ENCODE measurements around the gene PDLIM4. TPM values are rescaled to one million over a fixed set of nuclear protein-coding genes. Genes with fewer than 3 reads are reported as not detected.

The PDLIM4 gene
- total and polyA plus RNA-seq, 2 donors, result 10.0 to 38.4 TPM

GRCh38 chr5:132215329-132215728, 42.2 kb upstream of the PDLIM4 start:
- H3K9me3 ChIP-seq (ENCODE audit: control insufficient read depth in 2 of 2, insufficient read depth in 1 of 2, low read length in 1 of 2), result no peaks in the 10 kb centered on the region
- no peak for DNase-seq (ENCODE audit: low read depth in 6 of 9, low spot score in 9 of 9)
- H3K27ac ChIP-seq (ENCODE audit: low read depth in 1 of 2, low read length in 1 of 2), result no peak overlapping the region
- no peaks in the 10 kb centered on the region for H3K4me1 ChIP-seq (ENCODE audit: control insufficient read depth in 2 of 2, insufficient read depth in 2 of 2, low read length in 2 of 2)
- no peaks in the 10 kb centered on the region for H3K36me3 ChIP-seq (ENCODE audit: control insufficient read depth in 2 of 2, insufficient read depth in 2 of 2, low read length in 1 of 2)
- no peak overlapping the region for H3K4me3 ChIP-seq (ENCODE audit: low read length in 2 of 2)
- WGBS, result 96% methylated on average over 5 of the region's 5 CpGs
- H3K27me3 ChIP-seq (ENCODE audit: control insufficient read depth in 2 of 2, insufficient read depth in 1 of 2, low read length in 1 of 2), result no peaks in the 10 kb centered on the region

- DNase-seq (ENCODE audit: low read depth in 6 of 9, low spot score in 9 of 9), result no peak
- no peak overlapping the region for H3K4me3 ChIP-seq (ENCODE audit: low read length in 2 of 2)
- no peak overlapping the region for H3K27ac ChIP-seq (ENCODE audit: low read depth in 1 of 2, low read length in 1 of 2)
- 97% methylated on average over 4 of the region's 4 CpGs for WGBS
- H3K4me1 ChIP-seq (ENCODE audit: control insufficient read depth in 2 of 2, insufficient read depth in 2 of 2, low read length in 2 of 2), result peaks cover 0 to 8% of the 10 kb centered on the region in 2 donors
- H3K36me3 ChIP-seq (ENCODE audit: control insufficient read depth in 2 of 2, insufficient read depth in 2 of 2, low read length in 1 of 2), result no peaks in the 10 kb centered on the region
- no peaks in the 10 kb centered on the region for H3K9me3 ChIP-seq (ENCODE audit: control insufficient read depth in 2 of 2, insufficient read depth in 1 of 2, low read length in 1 of 2)
- no peaks in the 10 kb centered on the region for H3K27me3 ChIP-seq (ENCODE audit: control insufficient read depth in 2 of 2, insufficient read depth in 1 of 2, low read length in 1 of 2)
Measured at GRCh38 chr5:132218321-132218720, 39.2 kb upstream of the PDLIM4 start.

GRCh38 chr5:132219289-132219970, 38.1 kb upstream of the PDLIM4 start:
- no peaks in the 10 kb centered on the region for H3K36me3 ChIP-seq (ENCODE audit: control insufficient read depth in 2 of 2, insufficient read depth in 2 of 2, low read length in 1 of 2)
- peaks cover 0 to 11% of the 10 kb centered on the region in 2 donors for H3K4me1 ChIP-seq (ENCODE audit: control insufficient read depth in 2 of 2, insufficient read depth in 2 of 2, low read length in 2 of 2)
- 98% methylated on average over 6 of the region's 6 CpGs for WGBS
- H3K27me3 ChIP-seq (ENCODE audit: control insufficient read depth in 2 of 2, insufficient read depth in 1 of 2, low read length in 1 of 2), result no peaks in the 10 kb centered on the region
- no peak overlapping the region for H3K4me3 ChIP-seq (ENCODE audit: low read length in 2 of 2)
- H3K9me3 ChIP-seq (ENCODE audit: control insufficient read depth in 2 of 2, insufficient read depth in 1 of 2, low read length in 1 of 2), result no peaks in the 10 kb centered on the region
- H3K27ac ChIP-seq (ENCODE audit: low read depth in 1 of 2, low read length in 1 of 2), result no peak overlapping the region
- no peak for DNase-seq (ENCODE audit: low read depth in 6 of 9, low spot score in 9 of 9)

- no peak overlapping the region for H3K4me3 ChIP-seq (ENCODE audit: low read length in 2 of 2)
- no peak for DNase-seq (ENCODE audit: low read depth in 6 of 9, low spot score in 9 of 9)
- no peaks in the 10 kb centered on the region for H3K27me3 ChIP-seq (ENCODE audit: control insufficient read depth in 2 of 2, insufficient read depth in 1 of 2, low read length in 1 of 2)
- 98% methylated on average over 1 of the region's 1 CpG for WGBS
- no peaks in the 10 kb centered on the region for H3K9me3 ChIP-seq (ENCODE audit: control insufficient read depth in 2 of 2, insufficient read depth in 1 of 2, low read length in 1 of 2)
- no peak overlapping the region for H3K27ac ChIP-seq (ENCODE audit: low read depth in 1 of 2, low read length in 1 of 2)
- no peaks in the 10 kb centered on the region for H3K36me3 ChIP-seq (ENCODE audit: control insufficient read depth in 2 of 2, insufficient read depth in 2 of 2, low read length in 1 of 2)
- peaks cover 0 to 14% of the 10 kb centered on the region in 2 donors for H3K4me1 ChIP-seq (ENCODE audit: control insufficient read depth in 2 of 2, insufficient read depth in 2 of 2, low read length in 2 of 2)
Measured at GRCh38 chr5:132219981-132220380, 37.5 kb upstream of the PDLIM4 start.

- Histone ChIP-seq H3K36me3 (ENCODE audit: control insufficient read depth in 2 of 2, insufficient read depth in 2 of 2, low read length in 1 of 2) (no peaks in the 10 kb centered on the region), H3K9me3 (ENCODE audit: control insufficient read depth in 2 of 2, insufficient read depth in 1 of 2, low read length in 1 of 2) (no peaks in the 10 kb centered on the region), H3K4me3 (ENCODE audit: low read length in 2 of 2) (no peak overlapping the region), H3K27me3 (ENCODE audit: control insufficient read depth in 2 of 2, insufficient read depth in 1 of 2, low read length in 1 of 2) (peaks cover 0 to 3% of the 10 kb centered on the region in 2 donors), H3K4me1 (ENCODE audit: control insufficient read depth in 2 of 2, insufficient read depth in 2 of 2, low read length in 2 of 2) (peaks cover 0 to 14% of the 10 kb centered on the region in 2 donors), H3K27ac (ENCODE audit: low read depth in 1 of 2, low read length in 1 of 2) (no peak overlapping the region)
- WGBS, result 96% methylated on average over 2 of the region's 2 CpGs
- DNase-seq (ENCODE audit: low read depth in 6 of 9, low spot score in 9 of 9), result no peak
Measured at GRCh38 chr5:132220491-132220890, 37.0 kb upstream of the PDLIM4 start.

GRCh38 chr5:132221781-132222648, 35.5 kb upstream of the PDLIM4 start:
- peaks cover 0 to 14% of the 10 kb centered on the region in 2 donors for H3K4me1 ChIP-seq (ENCODE audit: control insufficient read depth in 2 of 2, insufficient read depth in 2 of 2, low read length in 2 of 2)
- WGBS, result 93% methylated on average over 7 of the region's 7 CpGs
- DNase-seq (ENCODE audit: low read depth in 6 of 9, low spot score in 9 of 9), result peak in 1 of 9 donors; percentile 23

GRCh38 chr5:132222649-132223038, 34.9 kb upstream of the PDLIM4 start:
- Histone ChIP-seq H3K36me3 (ENCODE audit: control insufficient read depth in 2 of 2, insufficient read depth in 2 of 2, low read length in 1 of 2) (no peaks in the 10 kb centered on the region), H3K27me3 (ENCODE audit: control insufficient read depth in 2 of 2, insufficient read depth in 1 of 2, low read length in 1 of 2) (peaks cover 11 to 23% of the 10 kb centered on the region in 2 donors), H3K4me3 (ENCODE audit: low read length in 2 of 2) (no peak overlapping the region), H3K4me1 (ENCODE audit: control insufficient read depth in 2 of 2, insufficient read depth in 2 of 2, low read length in 2 of 2) (peaks cover 0 to 14% of the 10 kb centered on the region in 2 donors), H3K27ac (ENCODE audit: low read depth in 1 of 2, low read length in 1 of 2) (no peak overlapping the region), H3K9me3 (ENCODE audit: control insufficient read depth in 2 of 2, insufficient read depth in 1 of 2, low read length in 1 of 2) (no peaks in the 10 kb centered on the region)
- 66% methylated on average over 3 of the region's 3 CpGs for whole genome bisulfite sequencing
- no peak for DNase-seq (ENCODE audit: low read depth in 6 of 9, low spot score in 9 of 9)

More at GRCh38 chr5:132221781-132222648, 35.5 kb upstream of the PDLIM4 start:
- Histone ChIP-seq H3K27me3 (ENCODE audit: control insufficient read depth in 2 of 2, insufficient read depth in 1 of 2, low read length in 1 of 2) (peaks cover 5 to 17% of the 10 kb centered on the region in 2 donors), H3K27ac (ENCODE audit: low read depth in 1 of 2, low read length in 1 of 2) (peak overlapping the region in 1 of 2 donors; percentile 45), H3K4me3 (ENCODE audit: low read length in 2 of 2) (no peak overlapping the region), H3K36me3 (ENCODE audit: control insufficient read depth in 2 of 2, insufficient read depth in 2 of 2, low read length in 1 of 2) (no peaks in the 10 kb centered on the region), H3K9me3 (ENCODE audit: control insufficient read depth in 2 of 2, insufficient read depth in 1 of 2, low read length in 1 of 2) (no peaks in the 10 kb centered on the region)

- H3K27me3 ChIP-seq (ENCODE audit: control insufficient read depth in 2 of 2, insufficient read depth in 1 of 2, low read length in 1 of 2), result peaks cover 20 to 35% of the 10 kb centered on the region in 2 donors
- H3K4me1 ChIP-seq (ENCODE audit: control insufficient read depth in 2 of 2, insufficient read depth in 2 of 2, low read length in 2 of 2), result peaks cover 0 to 14% of the 10 kb centered on the region in 2 donors
- DNase-seq (ENCODE audit: low read depth in 6 of 9, low spot score in 9 of 9), result no peak
- no peaks in the 10 kb centered on the region for H3K36me3 ChIP-seq (ENCODE audit: control insufficient read depth in 2 of 2, insufficient read depth in 2 of 2, low read length in 1 of 2)
- no peak overlapping the region for H3K4me3 ChIP-seq (ENCODE audit: low read length in 2 of 2)
- H3K9me3 ChIP-seq (ENCODE audit: control insufficient read depth in 2 of 2, insufficient read depth in 1 of 2, low read length in 1 of 2), result no peaks in the 10 kb centered on the region
- H3K27ac ChIP-seq (ENCODE audit: low read depth in 1 of 2, low read length in 1 of 2), result peak overlapping the region in 1 of 2 donors; percentile 68
- WGBS, result 98% methylated on average over 2 of the region's 2 CpGs
Measured at GRCh38 chr5:132223861-132224260, 33.6 kb upstream of the PDLIM4 start.

GRCh38 chr5:132224716-132225115, 32.8 kb upstream of the PDLIM4 start:
- H3K9me3 ChIP-seq (ENCODE audit: control insufficient read depth in 2 of 2, insufficient read depth in 1 of 2, low read length in 1 of 2), result no peaks in the 10 kb centered on the region
- H3K4me3 ChIP-seq (ENCODE audit: low read length in 2 of 2), result no peak overlapping the region
- H3K36me3 ChIP-seq (ENCODE audit: control insufficient read depth in 2 of 2, insufficient read depth in 2 of 2, low read length in 1 of 2), result no peaks in the 10 kb centered on the region
- DNase-seq (ENCODE audit: low read depth in 6 of 9, low spot score in 9 of 9), result no peak
- H3K27me3 ChIP-seq (ENCODE audit: control insufficient read depth in 2 of 2, insufficient read depth in 1 of 2, low read length in 1 of 2), result peaks cover 21 to 40% of the 10 kb centered on the region in 2 donors
- peak overlapping the region; percentile 68 for H3K27ac ChIP-seq (ENCODE audit: low read depth in 1 of 2, low read length in 1 of 2)
- 91% methylated on average over 1 of the region's 1 CpG for whole genome bisulfite sequencing
- peaks cover 0 to 14% of the 10 kb centered on the region in 2 donors for H3K4me1 ChIP-seq (ENCODE audit: control insufficient read depth in 2 of 2, insufficient read depth in 2 of 2, low read length in 2 of 2)

Measured in thymus (tissue), 11 donors.